Activated naive CD8-positive, alpha-beta T cell treated with anti-CD3 and anti-CD28 coated beads, Interleukin-2, amount 50 U/mL, for 16 hours (primary cell): ENCODE results near the gene KCNK17.

Source experiments
- DNase-seq: peaks from one replicate; pipeline ENCODE4 v3.0.0-alpha.2; 2020; ENCODE audit warnings: low read depth, low spot score

The KCNK17 gene

DNA sequence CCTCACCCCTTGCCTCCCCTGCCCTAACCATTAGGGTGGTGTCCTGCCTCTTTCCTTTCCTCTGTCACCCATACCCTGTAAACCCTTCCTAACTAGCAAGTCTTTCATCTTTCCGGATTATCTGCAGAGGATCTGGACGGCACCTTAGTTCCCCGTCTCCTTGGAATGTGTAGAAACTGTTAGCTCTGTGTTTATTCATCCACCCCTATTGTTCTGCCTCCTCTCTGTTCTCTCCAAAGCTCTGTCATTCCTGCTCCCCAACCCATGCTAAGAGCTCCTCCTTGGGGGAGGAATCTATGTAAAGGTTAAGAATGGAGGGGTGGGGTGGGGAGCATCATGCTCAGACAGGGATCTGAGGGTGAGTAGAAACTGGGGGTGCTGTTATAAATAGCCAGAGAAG is 45.5 kb downstream of the KCNK17 start:
- DNase-seq: no peak

DNA sequence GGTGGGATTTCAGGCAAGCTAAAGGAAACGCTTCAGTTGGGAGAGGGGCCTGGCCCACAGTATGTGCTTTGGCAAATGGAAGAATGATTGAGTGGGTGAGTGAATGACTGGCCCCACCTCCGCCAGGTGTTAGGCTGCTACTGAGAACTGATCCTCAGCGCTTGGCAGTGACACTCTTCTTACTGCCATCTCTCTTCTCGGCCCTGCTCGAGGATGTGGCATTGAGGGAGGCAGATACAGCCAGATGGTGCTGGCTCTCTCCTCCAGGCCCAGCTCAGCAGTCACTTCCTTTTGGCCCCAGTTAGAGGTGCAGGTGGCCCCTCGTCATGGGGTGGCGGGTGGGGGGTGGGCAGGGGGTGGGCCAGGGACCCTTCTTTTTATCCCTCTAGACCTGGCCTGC is 46.0 kb downstream of the KCNK17 start:
- no peak for DNase-seq

DNA sequence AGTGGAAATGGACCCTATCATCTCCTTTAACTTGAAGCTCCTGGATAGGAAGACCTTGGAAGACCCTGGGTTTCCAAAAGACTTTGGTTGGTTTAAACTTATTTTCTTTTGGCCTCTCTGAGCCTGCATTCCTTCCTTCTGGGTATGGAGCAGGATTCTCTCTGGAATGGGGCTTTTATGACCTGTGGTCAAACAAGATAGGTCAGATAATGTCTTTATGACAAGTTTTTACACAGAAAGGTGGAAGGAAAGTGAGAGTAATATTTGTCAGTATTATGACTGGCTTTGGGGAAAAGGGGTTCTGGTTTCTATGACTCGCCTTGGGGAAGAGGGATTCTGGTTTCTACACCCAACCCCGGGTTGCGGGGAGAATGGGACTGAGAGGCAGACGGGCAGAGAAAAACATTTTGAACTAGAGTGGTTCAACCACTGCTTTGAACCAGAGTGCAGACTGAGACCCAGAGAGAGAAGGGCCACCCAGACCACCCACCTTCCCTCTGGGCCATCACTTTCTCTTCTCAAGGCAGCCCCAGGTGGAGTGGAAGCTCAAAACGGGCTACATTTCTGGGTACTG is 47.4 kb downstream of the KCNK17 start:
- no peak for DNase-seq

DNA sequence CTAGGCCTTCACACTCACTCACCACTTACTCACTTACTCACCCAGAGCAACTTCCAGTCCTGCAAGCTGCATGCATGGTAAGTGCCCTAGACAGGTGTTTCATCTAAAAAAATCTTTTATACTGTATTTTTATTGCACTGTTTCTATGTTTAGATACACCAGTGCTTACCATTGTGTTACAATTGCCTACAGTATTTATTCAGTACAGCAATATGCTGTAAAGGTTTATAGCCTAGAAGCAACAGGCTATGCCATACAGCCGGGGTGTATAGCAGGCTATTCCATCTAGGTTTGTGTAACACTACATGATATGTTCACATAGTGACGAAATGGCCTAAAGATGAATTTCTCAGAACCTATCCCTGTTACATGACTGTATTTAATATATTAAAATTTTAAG is 47.8 kb downstream of the KCNK17 start:
- DNase-seq: no peak

DNA sequence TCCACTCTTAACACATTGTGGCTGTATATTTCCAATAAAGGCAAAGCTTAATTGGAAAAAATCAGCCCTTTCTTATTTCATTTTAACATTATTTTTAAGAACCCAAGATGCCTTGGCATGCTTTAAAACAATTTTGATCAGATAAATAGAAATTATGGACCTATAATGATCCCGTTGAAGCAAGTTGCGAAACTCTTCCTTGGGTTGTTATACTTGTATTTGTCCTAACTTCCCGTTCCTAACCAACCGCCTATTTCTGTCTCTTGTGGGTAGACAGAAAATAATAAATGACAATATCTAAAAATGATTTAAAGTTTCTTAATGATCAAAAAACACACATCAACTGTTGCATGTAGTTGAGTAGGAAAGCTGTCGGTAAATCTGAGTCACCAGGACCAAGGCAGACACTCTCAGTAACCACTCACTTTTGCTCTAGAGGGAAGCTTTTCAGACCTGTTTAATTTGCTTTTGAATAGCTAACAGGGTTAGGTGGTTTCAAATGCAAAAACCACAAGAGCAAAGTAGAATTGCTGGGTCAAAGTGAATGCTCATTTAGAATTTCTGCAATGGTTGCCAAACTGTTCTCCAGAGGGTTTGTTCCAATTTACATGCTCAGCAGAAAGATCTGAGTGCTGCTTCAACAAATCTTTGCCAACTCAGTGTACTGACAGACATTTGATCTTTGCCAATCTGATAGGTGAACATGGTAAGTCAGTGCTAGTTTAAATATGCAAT is 50.7 kb downstream of the KCNK17 start:
- DNase-seq: no peak

DNA sequence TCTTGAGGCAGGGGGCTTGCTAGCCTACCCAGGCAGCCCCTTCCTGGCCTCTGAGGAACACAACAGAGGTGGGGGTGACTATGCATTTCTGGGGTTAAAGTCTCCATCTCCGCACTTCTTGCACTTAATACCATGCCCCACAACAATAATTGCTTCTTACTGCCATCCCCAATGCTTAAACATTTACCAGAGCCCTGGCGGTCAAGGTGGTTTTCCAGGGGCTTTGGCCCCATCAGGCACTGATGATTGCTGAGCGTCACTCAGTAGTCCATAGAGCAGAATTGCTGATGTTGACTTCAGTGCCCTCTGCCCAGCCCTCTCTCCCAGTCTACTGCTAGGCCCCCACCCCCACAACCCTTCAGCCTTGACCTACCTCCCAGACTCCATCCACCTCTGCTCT is 52.5 kb downstream of the KCNK17 start:
- no peak for DNase-seq

DNA sequence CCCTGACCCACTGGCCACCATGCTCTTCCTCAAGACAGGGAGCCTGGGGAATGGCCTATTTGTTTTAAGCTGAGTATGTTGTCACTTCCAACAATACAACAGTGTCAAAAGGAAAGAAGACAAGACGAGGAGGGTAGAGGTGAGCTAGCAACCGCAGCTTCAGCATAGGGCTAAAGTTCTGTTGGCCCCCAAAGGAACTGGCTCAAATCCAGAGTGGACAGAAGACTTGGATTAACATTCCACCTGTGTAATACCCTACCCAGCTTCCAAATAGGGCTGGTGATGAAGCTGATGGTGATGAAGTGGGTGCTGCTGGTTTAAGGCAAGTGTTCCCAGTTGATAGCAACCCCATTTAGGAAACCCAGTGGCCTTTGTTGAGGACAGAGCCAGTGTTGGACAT is 53.3 kb downstream of the KCNK17 start:
- no peak for DNase-seq

DNA sequence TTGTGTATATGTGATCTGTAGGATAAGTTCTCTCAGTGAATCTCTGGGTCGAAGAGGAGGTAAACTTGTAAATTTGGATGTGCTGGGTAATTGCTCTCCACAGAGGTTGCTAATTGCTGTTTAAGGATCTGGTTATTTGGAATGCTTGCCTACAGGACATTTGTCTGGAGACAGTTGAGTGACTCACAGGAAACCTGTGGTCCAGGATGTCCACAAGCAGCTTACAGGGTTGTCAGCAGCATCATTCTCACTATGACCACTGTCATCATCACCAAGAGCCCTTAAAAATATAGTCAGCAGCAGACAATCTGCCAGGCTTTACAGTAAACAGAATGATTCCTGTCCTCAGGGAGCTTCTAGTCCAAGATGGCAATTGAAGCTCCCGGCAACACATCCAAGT is 53.8 kb downstream of the KCNK17 start:
- DNase-seq: no peak

DNA sequence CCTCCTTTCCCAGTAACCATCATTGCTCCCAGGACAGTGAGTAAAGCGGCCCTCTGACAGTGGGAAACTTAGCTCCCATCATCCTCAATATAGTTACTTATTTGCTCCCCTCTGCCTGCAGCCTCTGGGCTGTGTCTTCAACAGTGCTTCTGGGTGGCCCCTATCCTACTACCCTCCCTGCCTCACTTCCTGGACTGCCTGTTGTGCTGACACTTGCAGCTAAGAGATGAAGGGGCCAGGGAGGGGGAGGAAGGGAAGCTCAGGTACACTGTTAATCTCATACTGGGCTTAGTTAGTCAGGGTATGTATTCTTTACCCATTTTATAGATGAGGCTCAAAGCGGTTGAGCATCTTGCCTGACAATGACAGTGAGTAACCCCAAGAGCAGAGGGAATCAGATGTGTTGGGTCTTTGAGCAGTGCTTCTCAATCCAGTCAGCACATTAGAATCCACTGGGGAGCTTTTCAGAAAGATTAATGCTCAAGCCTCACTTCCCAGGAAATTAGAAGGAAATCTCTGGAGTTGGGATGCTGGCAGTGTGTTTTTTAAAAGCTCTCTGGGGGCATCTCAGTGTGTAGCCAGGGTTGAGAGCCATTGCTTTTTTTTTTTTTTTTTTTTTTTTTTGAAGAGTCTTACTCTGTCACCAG is 57.8 kb downstream of the KCNK17 start:
- DNase-seq: no peak

DNA sequence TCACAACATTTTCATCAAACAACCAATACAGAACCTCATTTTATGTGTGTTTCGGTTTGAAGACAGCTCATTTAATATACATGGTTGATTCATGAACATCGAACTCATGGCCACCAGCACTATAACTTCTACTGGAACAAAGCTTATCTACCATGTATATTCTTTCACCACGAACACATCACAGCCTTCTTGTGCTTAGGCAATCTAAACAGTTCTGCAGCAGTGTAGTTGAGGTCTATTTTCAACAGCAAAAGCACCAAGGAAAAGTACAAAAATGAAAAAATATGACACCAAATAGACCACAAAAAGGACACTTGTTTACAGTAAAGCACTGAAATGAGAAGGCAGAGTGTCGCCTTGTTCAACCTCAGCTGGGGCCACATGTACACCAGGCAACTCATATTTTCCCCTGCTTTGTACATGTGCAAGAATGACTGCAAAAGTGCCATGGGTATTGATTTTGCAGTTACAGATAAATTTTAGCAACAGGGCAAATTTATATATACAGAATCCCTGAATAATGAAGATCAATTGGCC is 59.2 kb downstream of the KCNK17 start:
- no peak for DNase-seq

DNA sequence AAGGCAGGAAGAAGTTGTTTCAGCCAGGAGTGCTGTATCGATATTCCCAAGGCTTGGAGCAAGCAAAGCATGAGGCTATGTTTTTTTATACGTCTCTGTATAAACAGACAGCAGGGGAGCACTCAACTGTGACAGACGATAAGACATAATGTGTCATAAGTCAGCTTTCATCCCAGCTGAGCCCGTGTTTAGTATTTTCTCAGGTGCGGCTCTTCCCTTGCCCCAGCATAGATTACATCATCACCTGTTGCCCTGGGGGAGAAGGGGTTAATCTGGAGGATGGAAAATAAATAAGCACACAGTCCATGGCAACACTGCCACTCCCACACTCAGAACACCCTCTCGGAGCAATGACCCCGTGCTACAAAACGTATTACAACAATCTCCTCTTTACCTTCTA is 62.8 kb downstream of the KCNK17 start:
- DNase-seq: no peak

DNA sequence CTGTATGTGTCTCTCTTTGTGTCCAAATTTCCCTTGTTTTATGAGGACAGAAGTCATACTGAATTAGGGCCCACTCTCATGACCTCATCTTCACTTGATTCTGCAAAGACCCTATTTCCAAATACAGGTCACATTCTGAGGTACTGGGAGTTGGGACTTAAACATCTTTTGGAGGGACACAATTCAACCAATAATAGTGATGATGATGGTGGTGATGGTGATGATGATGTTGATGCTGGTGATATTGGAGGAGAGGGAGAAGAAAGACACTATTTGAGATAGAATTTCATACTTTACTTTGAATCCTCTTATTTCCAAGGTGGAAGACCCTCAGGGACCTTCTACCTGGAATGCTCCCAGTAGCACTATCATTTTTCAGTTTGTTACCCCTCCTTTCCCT is 63.7 kb downstream of the KCNK17 start:
- no peak for DNase-seq

DNA sequence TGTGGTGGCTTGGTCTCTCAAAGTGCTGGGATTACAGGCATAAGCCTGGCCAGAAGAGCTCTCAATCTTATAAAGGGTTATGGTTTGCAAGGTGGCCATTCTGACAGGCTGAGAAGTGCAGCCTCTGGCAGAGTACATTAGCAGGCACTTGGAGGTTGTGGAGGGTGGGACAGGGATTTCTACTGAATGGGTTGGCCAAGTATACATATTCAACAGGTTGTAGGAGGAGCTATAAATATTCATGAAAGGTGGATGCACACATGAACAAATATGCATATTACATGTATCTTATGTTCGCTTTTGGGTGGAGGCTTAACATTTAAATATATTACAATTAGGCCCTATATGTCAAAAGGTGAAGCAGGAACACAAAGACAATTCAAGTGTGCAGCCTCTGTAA is 64.9 kb downstream of the KCNK17 start:
- DNase-seq: no peak
